A673 (cell line): Measurements from ENCODE around the gene GALNT9. TPM values are rescaled to one million over a fixed set of nuclear protein-coding genes. Genes with fewer than 3 reads are reported as not detected.

Experiments
- BruUV-seq: library from RNA; stranded (reverse); fragments of 400-500 nt; replicated peaks from 2 replicates; lab custom pipeline; 2021; lab: Mats Ljungman, UMichigan
- CTCF ChIA-PET: fragments of 300-600 bp; sonication (Branson Sonifier 250); formaldehyde crosslinking; loops from one replicate; lab custom pipeline; 2022; ENCODE audit warnings: antibody characterized with exemption; lab: Charles Lee
- POLR2A ChIA-PET: fragments of 300-600 bp; sonication (Branson Sonifier 250); formaldehyde crosslinking; loops from one replicate; lab custom pipeline; 2022; ENCODE audit warnings: antibody characterized with exemption; ENCODE audit not compliant: low non-redundant PET; lab: Charles Lee
- DNase-seq: peaks from one replicate; pipeline ENCODE4 v3.0.0-alpha.2; 2015; ENCODE audit warnings: low spot score
- H3K27ac ChIP-seq: fragments of 200-600 bp; sonication (generic); 2 replicates; pipeline ENCODE4 v1.5.1; 2016; ENCODE audit warnings: mixed run types, low read depth, mild to moderate bottlenecking, mixed read lengths, antibody characterized with exemption, low read length; ENCODE audit not compliant: poor library complexity, severe bottlenecking
- H3K27me3 ChIP-seq: fragments of 200-600 bp; sonication (generic); replicated peaks from 2 replicates; pipeline ENCODE4 v1.6.1; 2017; ENCODE audit warnings: mixed run types, low read depth, mild to moderate bottlenecking, mixed read lengths, antibody characterized with exemption, low read length; ENCODE audit not compliant: insufficient read depth, poor library complexity
- H3K36me3 ChIP-seq: fragments of 200-600 bp; sonication (generic); 2 replicates; pipeline ENCODE4 v1.6.1; 2016; ENCODE audit warnings: mixed run types, mild to moderate bottlenecking, mixed read lengths, antibody characterized with exemption, low read length; ENCODE audit not compliant: insufficient read depth, poor library complexity, severe bottlenecking
- H3K4me1 ChIP-seq: fragments of 200-600 bp; sonication (generic); 2 replicates; pipeline ENCODE4 v1.6.1; 2017; ENCODE audit warnings: mixed run types, mild to moderate bottlenecking, mixed read lengths, antibody characterized with exemption, low read length; ENCODE audit not compliant: insufficient read depth, poor library complexity, severe bottlenecking
- H3K4me3 ChIP-seq: fragments of 200-600 bp; sonication (generic); 2 replicates; pipeline ENCODE4 v1.5.1; 2016; ENCODE audit warnings: low read depth, mixed run types, mild to moderate bottlenecking, mixed read lengths, low read length; ENCODE audit not compliant: poor library complexity, severe bottlenecking
- H3K9me3 ChIP-seq: fragments of 200-600 bp; sonication (generic); 2 replicates; pipeline ENCODE4 v1.6.1; 2016; ENCODE audit warnings: mixed run types, low read depth, mild to moderate bottlenecking, mixed read lengths, antibody characterized with exemption, low read length; ENCODE audit not compliant: poor library complexity, severe bottlenecking
- EZH2 ChIP-seq: fragments of 200-600 bp; sonication (generic); IDR thresholded peaks from 2 replicates; pipeline ENCODE4 v1.6.1; 2017; ENCODE audit warnings: borderline replicate concordance, low read depth, mild to moderate bottlenecking, mixed read lengths, antibody characterized with exemption, low read length; ENCODE audit not compliant: poor library complexity, severe bottlenecking
- intact Hi-C: fragments of 100-400 bp; cut with micrococcal nuclease; formaldehyde crosslinking; loops from one replicate; pipeline ENCODE4 v1.10.0; 2022; ENCODE audit not compliant: unreplicated experiment
- total RNA-seq: library from RNA; stranded (reverse); gene quantifications from 2 replicates; pipeline ENCODE4 v1.2.3, GENCODE V29; 2021
- TF ChIP-seq, protein P1 (sequence below): fragments of 300-800, 200-600 bp; sonication (generic); conservative IDR thresholded peaks from 2 replicates; pipeline ENCODE4 v1.5.1; 2017; ENCODE audit warnings: low read depth, mild to moderate bottlenecking, antibody characterized with exemption, low read length, moderate library complexity, mixed read lengths

GALNT9 gene
- total RNA-seq, 1 experiment from 2014 or later = 7.4 TPM

DNA sequence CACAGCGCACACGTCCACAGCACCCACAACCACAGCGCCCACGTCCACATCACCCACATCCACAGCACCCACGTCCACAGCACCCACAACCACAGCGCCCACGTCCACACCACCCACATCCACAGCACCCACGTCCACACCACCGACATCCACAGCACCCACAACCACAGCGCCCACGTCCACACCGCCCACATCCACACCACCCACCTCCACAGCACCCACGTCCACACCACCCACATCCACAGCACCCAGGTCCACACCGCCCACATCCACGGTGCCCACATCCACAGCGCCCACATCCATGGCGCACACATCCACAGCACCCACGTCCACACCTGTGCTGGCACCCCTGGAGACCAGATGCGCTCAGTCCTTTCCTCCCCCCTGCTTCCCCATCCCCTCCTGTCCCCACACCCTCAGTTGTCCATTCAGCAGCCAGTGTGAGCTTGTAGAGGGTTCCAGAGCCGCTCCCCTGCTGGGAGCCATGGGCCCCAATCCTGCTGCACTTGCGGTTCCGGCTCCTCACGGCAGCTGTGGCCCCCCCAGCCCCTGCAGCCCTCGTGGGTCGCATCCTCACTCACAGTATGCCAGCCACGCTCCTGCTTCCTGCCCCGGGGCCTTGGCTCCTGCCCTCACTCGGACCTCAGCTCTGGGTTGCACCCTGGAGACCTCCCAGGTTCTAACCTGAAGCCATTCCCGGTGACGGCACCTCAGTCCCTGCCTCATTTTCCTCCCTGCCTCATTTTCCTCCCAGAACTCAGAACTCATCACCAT is 37.8 kb downstream of the GALNT9 start:
- H3K9me3 ChIP-seq = no peaks in the 10 kb centered on the region
- no peak overlapping the region for H3K27ac ChIP-seq
- no peaks in the 10 kb centered on the region for H3K27me3 ChIP-seq
- BruUV-seq = no TSS peak
- ChIA-PET POLR2A (no interaction called here), CTCF (no interaction called here)
- H3K4me3 ChIP-seq = no peak overlapping the region
- H3K4me1 ChIP-seq = no peaks in the 10 kb centered on the region
- no peaks in the 10 kb centered on the region for H3K36me3 ChIP-seq
- no peak for DNase-seq
- intact Hi-C loops = no loop called here
- TF ChIP-seq, protein P1, sequence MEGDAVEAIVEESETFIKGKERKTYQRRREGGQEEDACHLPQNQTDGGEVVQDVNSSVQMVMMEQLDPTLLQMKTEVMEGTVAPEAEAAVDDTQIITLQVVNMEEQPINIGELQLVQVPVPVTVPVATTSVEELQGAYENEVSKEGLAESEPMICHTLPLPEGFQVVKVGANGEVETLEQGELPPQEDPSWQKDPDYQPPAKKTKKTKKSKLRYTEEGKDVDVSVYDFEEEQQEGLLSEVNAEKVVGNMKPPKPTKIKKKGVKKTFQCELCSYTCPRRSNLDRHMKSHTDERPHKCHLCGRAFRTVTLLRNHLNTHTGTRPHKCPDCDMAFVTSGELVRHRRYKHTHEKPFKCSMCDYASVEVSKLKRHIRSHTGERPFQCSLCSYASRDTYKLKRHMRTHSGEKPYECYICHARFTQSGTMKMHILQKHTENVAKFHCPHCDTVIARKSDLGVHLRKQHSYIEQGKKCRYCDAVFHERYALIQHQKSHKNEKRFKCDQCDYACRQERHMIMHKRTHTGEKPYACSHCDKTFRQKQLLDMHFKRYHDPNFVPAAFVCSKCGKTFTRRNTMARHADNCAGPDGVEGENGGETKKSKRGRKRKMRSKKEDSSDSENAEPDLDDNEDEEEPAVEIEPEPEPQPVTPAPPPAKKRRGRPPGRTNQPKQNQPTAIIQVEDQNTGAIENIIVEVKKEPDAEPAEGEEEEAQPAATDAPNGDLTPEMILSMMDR = no peak
- no peak for TF ChIP-seq EZH2

DNA sequence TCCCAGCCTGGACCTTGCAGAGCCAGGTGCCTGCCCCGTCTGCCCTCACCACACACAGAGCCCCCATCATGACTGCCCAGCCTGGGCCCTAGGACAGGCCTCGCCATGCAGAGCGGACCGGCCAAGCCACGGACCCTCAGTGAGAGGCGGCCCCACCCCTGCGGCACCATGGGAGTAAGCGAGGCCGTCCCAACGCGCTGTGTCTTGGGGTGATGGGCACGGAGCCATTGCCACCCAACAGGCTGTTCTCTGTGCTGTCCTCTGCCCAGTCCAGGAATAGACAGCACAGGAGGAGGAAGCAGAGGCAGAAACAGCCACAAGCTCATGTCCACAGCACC is 39.2 kb downstream of the GALNT9 start:
- POLR2A ChIA-PET = interaction anchor here (0.5 kb wide), 1 partner anchor 130 kb away, joined by 5 read pairs; no protein-coding TSS in a partner anchor
- Histone ChIP-seq H3K36me3 (no peaks in the 10 kb centered on the region), H3K27ac (no peak overlapping the region), H3K9me3 (no peaks in the 10 kb centered on the region), H3K27me3 (no peaks in the 10 kb centered on the region), H3K4me3 (no peak overlapping the region), H3K4me1 (no peaks in the 10 kb centered on the region)
- CTCF ChIA-PET = no interaction called here
- no TSS peak for BruUV-seq
- intact Hi-C loops = no loop called here
- DNase-seq = no peak
- TF ChIP-seq, protein P1 = no peak

DNA sequence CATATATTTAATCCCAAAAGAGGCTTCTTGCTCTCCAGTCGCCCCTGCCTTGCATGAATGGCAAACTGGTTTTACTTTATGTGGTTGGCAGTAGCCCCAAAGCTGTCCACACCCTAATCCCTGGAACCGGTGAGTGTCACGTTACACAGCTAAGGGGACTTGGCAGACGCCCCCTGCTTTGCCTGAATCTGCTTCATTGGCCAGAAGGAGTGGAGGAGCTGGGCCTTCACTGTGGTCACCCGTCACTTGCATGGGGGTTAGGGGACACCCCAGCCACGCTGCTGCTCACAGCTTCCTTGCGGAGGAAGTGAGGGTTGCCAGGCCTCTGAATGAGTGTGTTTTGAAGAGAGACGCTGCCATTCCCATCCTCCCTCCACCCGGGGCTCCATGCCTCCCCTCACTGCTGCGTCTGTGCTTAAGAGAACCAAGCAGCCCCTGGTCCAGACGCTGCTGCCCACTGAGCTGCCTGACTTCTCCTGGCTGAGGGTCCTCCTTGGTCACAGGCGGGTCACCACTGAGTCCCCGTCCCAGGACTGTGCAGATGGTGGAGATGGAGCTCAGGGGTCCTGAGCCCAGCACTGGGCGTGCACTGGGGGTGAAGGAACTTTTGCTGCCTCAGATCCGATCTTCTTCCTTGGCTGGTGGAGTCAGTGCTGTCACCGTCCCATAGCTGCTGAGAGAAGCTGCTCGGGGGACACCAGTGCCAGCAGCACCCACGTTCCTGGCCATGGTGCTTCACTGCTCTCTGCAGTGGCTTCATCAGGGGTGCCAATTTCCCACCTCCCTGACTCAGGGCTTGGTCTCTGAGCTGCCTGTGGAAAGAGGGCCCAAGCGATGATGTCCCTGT is 39.8 kb downstream of the GALNT9 start:
- Histone ChIP-seq H3K9me3 (no peaks in the 10 kb centered on the region), H3K4me1 (no peaks in the 10 kb centered on the region), H3K36me3 (no peaks in the 10 kb centered on the region), H3K4me3 (no peak overlapping the region), H3K27ac (no peak overlapping the region), H3K27me3 (no peaks in the 10 kb centered on the region)
- TF ChIP-seq, protein P1 = no peak
- TF ChIP-seq EZH2 = no peak
- intact Hi-C loops = no loop called here
- CTCF ChIA-PET = no interaction called here
- POLR2A ChIA-PET = interaction anchor here (0.5 kb wide), 1 partner anchor 130 kb away, joined by 5 read pairs; no protein-coding TSS in a partner anchor
- DNase-seq = no peak
- no TSS peak for BruUV-seq
